Limb (tissue), 2 donors: ENCODE measurements around the gene DUSP22.

ENCODE experiments used
- DNase-seq, 2 donors: peaks; one replicate each; pipeline ENCODE4 v3.0.0-alpha.2; 2016; ENCODE audit errors: extremely low spot score in 2 of 2

The DUSP22 gene

DNA sequence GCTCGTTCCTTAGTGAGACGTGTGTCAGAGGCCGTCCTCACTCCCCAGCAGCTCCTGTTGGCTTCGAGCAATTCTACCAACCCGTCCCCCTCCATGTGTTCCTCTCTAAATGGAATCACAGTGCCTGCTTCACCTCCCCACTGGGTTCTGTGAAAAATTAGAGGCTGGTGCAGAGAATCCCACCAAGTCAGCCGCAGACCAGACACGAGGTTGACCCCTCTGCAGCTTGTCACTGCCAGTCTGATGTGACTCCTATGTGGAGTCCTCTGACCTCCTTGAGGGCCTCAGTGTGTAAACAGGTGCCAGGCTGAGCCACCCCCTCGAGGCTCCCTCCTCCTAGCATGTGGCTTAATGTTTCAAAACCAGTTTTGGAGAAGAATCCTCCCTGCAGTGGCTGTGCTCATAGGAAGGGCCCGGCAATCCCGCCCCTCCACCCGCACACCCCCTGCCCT lies 86.7 kb downstream of the DUSP22 start:
- DNase-seq, result no peak

DNA sequence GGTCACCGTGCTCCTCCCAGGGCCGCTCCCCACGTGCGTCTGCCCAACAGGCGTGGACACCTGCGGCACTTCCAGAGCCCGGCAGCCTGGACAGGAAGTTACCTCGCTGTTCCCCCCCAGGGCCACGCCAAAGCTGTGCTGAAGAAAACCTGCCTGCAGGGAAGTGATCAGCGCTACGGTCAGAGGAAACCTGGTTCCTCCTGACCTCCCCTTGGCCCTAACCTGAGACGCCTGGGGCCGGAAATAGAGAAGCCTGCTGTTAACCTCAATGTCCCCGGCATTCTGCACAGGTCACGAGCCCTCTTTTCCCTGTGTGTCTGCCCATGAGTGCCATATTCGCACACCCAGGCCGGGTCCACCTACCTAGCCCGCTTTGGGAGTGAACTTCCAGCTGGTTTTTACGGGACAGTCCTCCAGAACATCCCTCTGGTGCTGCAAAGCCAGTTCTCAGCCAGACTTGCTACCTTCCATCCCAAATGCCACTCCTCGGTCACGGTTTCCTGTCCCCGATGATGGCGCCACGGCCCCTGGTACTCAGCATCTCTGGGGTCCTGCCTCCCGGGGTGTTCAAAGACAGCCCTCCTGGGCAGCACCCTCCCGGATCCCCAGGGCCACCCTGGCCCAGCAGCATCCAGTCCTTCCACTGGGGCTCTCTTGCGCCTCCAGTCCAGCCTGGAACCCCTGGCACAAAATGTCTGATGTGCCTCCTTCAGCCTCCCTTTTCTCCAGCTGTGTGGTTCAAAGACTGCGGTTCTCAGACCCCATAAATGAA lies 87.3 kb downstream of the DUSP22 start:
- DNase-seq, result no peak

DNA sequence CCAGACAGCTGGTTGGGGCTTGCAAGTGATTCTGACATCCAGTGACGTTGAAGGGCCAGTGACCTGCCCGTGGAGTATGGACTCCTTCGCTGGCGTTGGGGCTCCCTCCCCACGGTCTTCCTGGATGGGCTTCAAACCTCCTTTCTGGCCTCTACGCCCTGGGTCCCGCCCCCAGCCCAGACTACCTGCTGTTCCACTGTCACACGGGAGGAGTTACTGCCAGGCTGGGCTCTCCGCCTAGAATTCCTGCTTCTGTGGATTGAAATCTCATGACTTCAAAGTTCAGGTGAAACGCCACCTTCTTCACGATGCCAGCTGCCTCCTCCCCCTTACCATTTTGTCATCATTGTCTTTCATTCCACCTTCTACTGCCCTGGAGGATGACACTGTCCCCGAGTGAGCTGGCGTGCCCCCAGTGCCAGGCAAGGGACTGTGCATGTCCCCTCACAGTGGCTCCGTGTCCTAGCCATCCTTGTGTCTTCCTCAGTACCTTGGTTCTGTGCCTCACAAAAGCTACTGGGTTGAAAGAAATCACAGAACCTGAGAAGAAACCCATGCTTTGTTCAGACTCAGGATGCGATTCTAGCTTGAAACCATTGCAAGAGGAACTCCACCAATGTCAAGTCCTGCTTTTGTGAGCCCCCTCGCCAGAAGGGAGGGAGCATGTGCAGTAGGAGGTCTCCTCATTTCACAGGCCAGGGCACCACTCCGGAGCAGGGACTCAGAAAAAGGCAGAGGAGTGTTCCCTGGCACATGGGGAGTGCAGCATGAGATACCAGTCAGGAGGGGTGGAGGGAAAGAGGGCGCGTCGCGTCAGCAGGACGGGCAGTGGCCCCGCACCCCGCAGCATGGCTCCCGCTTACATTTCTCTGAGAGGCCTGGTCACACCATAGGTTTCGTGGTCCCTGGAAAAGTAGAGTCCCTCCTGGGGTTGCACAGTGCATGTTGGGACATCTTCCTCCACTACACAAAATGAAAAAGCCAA lies 88.2 kb downstream of the DUSP22 start:
- no peak for DNase-seq

DNA sequence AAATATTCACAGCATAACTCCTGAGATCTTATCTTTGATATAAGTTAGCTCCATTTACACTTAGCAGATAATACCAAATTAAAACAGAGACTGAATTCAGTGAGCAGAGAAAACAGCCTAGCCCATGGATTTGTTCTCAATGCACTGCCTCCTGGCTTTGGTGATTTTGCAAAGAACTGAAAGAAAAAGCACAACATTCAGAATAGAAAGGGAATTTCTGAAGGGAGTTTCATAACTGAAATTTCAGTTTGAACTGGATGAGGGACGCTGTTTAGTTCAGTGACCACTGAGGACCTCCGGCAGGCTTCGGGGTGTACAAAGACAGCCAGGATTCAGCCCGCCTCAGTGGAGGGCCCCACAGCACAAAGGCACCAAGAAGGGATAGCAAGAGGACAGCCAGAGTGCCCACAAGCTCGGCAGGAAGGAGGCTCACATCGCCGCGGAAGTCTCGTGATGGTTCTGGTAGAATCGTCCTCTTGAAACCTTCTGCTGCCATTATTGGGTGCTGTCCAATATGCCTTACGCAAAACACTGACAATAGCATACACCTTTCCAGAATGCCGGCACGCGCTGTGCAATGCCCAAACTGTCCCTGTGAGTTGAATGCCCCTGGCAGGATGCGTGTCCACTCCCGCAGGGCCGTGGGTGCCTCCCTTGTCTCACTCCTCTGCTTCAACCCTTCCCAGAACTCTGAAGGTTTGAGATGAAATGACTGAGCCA lies 89.6 kb downstream of the DUSP22 start:
- no peak for DNase-seq

DNA sequence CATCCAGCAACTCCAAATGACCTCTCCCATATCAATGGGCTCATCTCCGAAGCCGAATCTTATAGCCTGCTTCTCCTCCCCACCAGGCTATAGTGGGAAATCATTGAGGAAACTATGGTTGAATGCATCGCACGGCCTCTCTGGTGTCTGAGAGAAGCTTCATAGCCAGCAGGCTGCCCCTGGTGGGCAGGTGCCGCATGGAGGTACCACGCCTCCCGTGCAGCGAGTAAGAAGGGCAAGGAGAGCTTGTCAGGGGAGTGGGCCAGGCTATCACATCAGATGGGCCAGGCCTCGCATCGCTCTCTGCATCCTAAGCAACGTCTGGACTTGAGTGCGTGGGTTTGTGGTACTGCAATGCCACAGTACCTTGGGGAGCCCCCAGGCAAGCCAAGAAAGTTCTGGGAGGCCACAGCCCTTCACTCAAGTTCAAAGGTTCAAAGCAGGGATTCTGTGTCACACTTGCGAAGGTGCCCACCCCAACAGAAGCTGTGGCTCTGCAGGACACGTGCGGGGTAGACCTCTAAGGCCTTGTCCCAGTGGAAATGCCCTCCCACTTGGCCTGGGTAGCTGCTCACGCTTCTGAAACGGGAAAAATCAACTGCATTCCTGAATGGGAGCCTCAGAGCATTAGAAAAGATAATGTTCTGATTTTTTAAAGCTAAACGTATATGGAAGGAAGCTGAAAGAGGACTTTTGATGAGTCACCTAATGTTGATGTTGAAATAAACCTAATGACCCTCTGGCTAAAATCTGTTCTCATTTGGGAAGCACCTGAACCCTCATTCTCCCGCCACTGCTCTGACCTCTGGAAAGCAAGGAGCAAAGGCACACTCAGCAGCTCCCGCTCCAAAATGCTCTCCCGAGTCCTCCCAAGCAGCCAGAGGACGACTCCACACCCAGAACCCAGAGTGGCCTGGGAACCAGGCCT lies 90.9 kb downstream of the DUSP22 start:
- DNase-seq, result no peak

DNA sequence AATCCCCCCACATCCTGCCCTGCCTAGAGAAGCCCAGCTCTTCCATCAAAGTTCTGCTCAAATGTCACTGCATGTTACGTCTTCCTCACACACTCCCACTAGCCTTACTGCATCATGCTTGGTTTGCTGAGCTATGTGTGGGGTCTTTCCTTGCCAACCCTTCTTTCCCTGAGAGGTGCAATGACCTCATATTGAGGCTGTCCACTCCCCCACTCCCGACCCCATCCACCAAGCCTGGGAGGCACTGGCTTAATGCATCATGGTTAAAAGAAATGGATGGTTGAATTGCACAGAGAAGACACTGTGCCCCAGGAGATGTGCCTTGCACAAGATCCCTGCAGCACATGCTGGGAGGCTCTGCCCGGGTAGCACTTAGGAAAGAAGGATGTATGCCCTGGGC lies 91.6 kb downstream of the DUSP22 start:
- DNase-seq, result no peak

DNA sequence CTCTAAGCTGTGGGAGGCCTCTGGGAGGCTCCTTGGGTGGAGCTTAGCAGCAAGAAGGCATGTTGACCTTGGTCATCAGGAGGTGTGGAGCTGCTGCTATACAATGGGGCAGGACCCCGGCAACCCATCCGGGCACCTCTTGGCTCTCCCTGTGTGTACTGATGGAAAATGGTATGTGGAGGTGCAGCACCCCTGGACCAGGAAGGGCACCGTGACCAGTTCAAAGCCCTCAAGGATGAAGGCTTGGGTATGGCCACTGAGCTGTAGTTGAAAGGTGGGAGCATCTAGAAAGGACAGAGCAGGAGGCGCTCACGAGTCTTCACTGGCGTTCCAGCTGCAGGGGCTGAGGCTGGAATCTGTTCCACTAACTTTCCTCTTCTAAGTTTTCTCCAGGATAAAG lies 92.6 kb downstream of the DUSP22 start:
- no peak for DNase-seq

DNA sequence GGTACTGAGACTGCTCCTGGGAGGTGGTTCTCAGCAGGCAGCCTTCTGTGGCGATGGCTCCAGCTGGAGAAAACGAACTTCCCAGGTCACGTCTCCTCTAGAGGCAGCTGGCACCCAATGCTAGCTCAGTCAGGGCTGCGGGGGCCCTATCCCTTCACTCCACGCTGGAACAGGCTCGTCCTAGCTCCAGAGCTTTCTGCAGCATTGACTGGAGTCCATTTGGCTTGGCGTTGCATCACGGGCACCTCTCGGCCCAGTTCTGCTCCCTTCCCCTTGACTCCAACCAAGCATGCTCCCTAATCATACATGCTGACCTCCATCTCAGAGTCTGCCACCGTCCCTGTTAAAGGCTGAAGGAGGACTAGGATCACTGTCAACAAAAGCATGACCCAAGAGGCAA lies 93.3 kb downstream of the DUSP22 start:
- DNase-seq, result no peak

DNA sequence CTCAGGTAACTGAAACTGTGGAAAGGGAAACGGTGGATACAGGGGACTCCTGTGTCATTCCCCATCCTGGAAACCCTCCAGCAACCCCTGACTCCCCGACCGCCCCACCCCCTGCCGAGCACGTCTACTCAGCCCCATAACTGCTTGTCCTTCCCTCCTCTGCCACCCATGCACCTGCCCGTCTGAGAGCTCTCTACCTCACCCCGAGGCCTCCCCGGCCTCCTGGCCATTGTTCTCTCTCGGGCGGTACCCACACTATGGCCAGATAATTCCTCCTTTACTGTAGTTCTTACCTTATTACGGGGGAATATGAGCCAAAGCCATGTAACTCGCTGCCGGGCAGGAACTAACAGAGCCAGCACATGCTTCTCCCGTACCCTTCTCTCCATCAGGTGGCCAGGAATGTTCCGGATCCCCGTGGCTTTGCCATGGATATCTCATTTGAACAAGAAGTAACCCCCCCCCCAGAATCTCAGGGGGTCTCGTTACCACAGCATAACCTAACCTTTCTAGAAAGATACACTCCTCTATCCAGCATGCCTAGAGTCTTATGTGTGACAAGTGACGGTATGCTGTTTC lies 94.5 kb downstream of the DUSP22 start:
- DNase-seq, result no peak

DNA sequence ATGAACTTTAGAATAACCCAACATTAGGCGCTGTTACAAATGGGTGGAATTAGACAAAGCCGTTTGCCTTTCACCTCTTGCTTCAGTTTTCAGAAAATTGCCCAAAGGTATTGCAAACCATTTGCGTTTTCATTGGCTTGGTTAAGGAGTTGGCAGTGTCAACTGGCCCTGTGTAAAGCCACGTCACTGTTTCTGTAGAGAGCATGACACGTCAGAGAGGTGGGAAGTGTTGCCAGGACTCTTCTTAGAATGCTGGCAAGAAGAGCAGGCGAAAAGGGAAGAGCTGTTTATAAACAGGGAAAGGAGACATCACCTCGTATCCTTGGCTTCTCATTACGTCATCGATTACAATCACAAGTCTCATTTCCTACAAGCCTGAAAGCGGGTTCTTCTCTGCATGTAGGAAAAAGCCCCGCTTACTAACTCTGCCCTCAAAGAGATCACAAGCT lies 95.0 kb downstream of the DUSP22 start:
- DNase-seq, result no peak

DNA sequence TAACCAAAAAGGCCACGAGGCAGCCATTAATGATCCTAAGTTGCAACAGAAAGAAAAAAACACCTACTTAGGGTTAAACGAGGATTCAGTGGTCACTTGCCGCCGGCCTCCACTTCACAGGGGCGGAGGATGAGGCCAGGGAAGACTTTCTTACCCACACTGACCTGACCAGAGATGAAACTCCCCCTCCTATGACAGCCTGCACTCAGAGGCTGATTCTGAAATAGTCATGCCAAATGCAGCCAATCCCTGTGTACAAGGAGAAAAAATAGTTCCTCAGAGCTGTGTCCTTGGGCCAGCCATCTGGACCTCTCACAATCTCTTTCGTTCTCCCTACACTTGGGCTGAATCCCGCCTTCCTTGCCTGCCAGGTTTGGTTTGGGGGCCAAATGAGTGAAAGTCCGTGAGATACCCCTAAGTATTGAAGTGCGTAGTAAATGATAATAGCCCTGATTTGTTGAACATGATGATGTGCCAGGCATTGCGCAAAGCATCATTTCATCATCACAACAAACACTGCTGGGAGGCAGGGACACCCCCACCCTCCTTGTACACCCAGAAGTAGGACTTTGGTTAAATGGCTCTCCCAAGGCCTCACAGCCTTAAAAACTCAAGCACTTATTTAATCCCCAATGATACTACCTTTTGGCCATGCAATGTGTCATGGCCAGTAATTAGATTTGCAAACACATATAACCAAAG lies 96.1 kb downstream of the DUSP22 start:
- no peak for DNase-seq

DNA sequence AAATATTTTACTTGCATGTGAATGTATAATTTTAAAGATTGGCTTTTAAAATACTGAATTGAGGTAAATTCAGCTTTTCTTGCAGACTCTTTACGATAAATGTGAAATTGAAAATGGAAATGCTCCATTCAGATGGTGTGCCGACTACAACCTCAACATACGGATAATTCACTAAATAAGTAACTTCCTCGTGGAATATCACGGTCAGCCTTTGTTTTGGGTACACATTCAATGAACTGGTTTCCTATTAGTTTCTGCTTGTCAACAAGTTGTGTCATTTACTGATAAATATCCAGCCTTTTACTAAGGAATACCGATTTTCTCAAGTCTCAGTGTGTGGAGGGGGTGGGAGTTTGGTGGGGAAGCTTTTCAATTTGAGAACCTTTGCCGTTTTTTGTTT lies 96.9 kb downstream of the DUSP22 start:
- DNase-seq, result no peak

DNA sequence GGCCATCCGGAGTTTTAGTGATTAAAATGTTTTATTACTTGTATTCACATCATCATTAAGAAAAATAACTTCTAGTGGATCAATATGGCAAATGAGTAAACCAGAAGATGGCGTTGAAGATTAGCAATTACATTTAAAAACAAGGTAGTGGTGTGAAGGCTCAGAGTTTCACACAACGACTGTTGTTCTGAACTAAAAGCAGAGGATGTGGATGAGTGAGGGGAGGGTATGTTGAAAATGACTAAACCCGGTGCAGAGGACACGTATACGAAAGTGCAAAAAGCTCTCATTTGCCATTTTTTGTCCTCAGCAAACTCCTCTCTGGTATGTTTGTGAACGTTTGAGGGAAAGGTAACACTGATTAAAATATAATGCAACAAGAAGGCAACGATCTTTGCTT lies 97.3 kb downstream of the DUSP22 start:
- DNase-seq, result no peak

DNA sequence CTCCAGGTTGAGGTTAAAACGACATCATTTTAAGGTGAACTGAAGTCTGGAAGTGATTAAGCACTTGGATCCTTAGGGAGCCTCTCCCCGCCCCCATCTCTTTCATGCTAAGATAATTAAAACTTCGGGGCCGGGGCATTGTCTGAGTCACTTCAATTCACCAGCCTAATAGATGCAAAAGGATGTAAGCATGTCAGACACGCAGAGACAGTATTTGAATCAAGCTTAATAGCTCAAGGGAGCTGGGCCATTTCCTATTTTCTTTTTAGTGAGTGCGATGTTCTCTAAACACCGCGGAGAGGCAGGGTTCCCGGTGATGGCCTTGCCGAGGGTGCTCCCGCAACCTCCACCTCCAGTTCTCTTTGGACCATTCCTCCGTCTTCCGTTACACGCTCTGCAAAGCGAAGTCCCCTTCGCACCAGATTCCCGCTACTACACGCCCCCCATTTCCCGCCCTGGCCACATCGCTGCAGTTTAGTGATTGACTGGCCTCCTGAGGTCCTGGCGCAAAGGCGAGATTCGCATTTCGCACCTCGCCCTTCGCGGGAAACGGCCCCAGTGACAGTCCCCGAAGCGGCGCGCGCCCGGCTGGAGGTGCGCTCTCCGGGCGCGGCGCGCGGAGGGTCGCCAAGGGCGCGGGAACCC lies 98.7 kb downstream of the DUSP22 start:
- DNase-seq, result peak in 1 of 2 donors; percentile 52

DNA sequence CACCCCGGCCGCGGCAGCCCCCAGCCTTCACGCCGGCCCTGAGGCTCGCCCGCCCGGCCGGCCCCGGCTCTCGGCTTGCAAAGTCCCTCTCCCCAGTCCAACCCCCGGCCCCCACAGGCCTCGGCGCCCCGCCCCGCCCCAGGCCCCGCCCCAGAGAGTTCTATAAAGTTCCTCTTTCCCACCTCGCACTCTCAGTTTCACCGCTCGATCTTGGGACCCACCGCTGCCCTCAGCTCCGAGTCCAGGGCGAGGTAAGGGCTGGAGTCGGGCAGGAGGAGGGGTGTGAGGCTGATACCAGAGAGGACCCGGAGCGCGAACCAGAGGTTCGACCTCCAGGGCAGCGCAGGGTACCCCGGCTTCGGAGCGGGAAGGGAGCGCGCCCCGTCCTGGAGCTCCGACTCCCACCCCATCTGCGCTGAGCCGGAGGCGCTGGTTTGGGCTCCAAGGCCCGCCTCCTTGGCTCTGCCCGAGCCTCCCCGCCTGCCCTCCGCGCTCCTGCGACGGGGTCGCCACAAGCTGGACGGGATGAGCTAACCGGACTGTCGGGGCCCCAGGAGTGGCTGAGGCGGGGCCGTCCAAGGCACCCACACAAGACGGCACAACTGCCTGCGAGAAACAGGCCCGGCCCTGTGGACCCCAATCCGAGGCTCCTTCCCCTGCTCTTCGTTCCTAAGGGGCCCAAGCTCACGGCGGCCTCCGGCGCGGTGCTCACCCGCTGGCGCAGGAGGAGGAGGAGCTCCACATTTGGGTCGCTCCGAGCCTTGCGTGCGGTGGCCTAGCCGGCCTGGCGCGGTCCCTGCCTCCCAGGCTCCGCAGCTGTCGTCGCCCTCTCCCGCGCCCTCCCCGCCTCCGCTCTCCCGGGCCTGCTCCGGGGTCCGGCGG lies 99.5 kb downstream of the DUSP22 start, which contains the start of gene IRF4:
TSS of gene IRF4 (plus strand) at position 194 of the 882 bp plus-strand sequence. CDS start 1,401 bp downstream, outside the sequence.
- DNase-seq, result peak in 1 of 2 donors; percentile 59

DNA sequence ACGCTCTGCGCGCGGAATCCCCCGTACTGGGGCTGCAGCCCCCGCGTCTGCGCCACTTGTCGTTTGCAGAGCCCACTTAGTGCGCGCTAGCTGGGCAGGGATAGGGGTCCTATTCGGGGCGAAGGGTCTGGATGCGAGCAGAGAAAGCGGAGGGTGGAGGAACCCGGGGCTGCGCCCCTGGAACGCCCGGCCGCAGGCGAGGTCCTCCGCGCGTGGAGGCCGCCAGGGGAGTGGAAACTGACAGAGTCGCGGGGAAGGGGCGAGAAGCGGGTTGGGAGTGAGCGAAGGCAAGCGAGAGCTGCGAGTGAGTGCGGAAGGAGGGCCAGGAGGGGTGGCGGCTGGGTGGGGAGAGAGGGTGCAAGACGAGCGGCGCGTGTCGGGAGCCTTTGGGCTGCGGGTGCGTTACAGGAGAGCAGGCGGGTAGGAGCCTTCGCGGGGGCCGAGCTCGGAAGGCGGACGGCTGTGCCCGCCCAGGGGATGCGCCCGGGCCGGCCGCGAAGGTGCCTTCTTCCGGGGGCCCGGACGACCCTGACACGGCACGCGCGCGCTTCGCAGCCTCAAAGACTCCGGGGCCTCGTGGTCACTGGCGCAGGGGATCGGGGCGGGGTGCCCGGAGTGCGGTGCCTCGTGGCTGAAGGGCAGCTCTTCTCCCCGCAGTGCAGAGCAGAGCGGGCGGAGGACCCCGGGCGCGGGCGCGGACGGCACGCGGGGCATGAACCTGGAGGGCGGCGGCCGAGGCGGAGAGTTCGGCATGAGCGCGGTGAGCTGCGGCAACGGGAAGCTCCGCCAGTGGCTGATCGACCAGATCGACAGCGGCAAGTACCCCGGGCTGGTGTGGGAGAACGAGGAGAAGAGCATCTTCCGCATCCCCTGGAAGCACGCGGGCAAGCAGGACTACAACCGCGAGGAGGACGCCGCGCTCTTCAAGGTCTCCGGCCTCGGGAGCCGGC lies 100.4 kb downstream of the DUSP22 start:
- peak in 1 of 2 donors; percentile 51 for DNase-seq
